ENCODE measurements around the gene HOXB1.
"Not testable (repeated sequence)": the region's sequence is repeated elsewhere in the genome, so short reads cannot be mapped to it uniquely, and the experiment has no call there.

The HOXB1 gene

DNA sequence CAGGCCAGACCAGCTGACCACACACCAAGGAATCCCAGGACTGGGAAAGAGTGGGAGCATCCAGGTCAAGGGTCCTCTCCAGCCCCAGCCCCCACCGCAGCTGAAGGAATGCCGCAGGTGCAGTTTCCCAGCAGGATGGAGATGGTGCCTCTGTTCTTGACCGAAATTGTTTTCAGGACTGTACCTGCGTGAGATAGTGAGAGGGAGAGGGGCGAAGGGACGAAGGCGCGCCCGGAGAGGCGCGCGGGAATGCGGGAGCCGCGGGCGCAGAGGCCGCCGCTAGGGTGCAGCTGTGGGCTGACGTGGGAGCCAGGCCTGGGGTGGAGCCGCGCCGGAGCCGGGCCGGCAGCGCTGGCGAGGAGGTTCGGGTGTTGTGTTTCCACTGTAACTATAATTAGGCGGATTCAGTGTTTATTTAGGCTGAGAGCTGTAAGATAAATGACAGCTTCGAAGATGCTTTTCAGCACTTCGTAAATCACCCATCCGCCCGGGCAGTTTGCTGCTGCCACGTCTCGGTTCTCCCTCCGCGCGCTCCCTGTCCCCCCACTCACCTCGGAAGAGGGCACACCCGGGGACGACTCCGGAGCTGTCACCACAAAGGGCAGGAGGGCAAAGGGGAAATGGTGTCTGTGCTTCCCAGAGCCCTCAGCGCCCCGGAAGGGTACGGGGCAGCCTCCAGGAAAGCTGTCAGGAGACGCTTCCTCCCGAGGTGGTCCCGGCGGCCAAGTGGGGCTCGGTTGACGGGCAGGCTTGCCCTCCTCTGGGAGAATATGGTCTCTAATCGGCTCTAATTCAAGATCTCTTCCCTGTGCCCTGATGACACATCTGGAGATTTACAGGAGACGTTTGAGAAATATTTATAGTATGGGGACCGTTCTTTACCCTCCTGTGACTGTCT lies 38.2 kb downstream of the HOXB1 start:
- DNase-seq = peak; percentile 52

DNA sequence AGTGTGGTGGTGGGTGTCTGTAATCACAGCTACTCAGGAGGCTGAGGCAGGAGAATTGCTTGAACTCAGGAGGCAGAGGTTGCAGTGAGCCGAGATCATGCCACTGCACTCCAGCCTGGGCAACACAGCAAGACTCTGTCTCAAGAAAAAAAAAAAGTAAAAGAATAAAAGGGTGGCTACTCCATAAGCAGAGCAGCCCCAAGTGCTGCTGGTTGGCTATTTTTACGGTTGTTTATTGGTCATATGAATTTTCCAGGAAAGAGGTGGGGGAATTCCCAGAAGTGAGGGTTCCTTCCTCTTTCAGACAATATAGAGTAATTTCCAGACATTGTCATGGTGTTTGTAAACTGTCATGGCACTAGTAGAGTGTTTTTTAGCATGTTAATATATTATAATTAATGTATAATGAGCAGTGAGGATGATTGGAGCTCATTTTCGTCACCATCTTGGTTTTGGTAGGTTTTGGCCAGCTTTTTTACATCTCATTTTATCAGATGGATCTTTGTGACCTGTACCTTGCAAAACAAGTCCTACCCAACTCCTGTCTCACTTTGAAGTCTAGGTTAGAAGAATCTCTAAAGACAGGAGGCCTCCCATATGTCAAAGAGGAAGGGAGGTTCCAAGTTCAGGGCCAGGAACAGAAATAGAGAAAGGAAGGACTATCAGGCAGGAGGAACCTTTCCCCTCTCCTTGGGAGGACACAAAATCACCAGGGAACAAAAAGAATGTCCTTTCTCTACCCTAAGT lies 39.1 kb downstream of the HOXB1 start:
- DNase-seq = peak; percentile 90

DNA sequence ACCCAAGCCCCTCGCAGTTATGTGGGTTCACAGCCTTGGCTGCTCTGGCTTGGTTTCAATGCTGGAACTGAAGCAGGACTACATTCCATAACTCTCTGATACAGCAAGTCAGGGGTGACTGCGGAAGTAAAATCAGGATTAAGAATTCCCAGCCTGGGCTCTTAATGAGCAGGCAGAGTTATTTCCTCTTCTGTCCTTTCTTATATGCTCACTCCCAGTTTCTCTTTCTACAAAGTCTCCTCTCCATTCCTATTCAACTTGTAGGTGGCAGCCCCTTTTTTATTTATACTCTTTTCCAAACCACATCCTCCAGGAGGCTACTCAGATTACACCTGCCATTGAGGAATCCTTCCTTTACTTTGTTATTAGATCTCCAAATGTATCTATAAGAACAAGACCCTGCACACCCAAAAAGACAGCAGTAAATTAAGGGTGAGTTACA lies 40.3 kb downstream of the HOXB1 start:
- DNase-seq = peak; percentile 30

DNA sequence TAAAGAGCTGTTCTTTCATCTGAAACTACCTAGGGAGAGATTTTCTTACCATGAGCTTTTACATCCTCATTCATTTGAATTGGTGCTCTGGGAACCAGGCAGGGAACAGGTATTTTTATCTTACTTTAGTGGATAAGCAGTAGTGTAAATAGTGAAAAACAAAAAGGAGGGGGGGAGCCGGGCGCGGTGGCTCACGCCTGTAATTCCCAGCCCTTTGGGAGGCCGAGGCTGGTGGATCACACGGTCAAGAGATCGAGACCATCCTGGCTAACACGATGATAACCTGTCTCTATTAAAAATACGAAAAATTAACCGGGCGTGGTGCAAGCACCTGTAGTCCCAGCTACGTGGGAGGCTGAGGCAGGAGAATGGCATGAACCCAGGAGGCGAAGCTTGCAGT lies 41.0 kb downstream of the HOXB1 start:
- DNase-seq = no peak

DNA sequence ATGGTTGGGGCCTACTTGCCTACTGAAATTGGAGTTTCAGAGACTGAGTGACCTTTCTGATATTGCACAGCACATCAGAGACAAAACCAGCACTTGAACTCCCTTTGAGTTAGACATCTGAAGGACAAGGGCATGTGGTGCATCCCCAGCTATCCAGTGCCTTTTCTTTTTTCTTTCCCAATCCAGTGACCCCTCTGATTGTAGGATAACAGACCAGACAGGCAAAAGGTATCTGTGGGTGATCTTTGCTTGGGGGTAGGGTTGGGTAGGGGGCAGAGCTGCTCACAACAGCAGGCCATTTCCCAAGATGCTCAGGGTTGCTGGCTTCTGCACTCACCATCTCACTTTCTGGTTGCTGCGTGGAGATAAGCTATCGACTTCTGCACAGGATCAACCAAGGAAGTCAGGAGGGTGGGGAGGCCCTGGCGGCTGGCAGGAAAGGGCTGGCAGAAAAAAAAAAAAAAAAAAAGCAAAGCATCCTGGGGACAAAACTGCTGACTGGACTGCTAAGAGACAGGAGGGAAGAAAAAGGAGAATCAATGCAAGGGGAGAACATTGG lies 42.2 kb downstream of the HOXB1 start:
- DNase-seq = no peak

DNA sequence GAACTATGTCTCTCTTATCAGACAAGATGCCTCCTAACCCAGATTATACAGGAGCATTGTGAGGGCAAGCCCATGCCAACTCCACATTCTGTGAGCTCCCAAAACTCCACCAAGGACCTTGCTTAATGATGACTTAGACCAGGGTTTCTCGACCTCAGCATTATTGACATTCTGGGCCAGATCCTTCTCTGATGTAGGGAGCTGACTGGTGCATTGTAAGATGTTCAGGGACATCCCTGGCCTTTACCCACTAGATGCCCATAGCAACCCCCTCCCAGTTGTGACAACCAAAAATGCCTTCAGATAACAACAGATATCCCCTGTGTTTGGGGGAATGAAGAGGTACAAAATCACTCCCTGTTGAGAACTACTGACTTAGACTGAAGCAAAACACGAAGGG lies 43.6 kb downstream of the HOXB1 start:
- no peak for DNase-seq

DNA sequence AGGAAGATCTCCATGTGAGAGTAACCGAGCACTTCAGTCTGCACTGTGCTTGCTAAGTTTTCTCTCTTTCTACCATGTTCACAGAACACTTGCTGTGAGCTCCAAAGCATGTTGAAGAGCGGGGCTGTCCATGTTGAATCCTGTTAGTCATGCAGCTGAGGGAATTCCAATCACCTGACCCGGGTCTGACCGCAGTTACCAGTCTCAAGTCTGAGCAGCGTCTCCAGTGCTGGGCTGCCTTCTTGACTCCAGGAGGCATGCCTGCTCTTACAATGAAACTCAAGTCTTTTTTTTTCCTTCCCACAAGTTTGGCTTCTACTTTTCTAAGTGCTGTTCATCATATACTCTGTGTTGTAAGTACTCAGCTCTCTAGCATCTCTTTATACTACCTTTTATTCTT lies 44.3 kb downstream of the HOXB1 start:
- DNase-seq = no peak

DNA sequence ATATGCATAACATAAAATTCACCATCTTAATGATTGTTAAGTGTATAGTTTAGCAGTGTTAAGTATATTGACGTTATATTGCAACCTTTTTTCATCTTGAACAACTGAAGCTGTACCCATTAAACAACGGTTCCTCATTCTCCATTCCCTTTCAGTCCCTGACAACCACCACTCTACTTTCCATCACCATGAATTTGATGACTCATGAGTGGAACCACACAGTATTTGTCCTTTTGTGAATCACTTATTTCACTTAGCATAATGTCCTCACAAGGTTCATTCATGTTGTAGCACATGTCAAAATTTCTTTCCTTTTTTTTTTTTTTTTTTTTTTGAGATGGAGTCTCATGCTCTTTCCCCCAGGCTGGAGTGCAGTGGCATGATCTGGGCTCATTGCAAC lies 46.0 kb downstream of the HOXB1 start:
- DNase-seq = peak; percentile 74

DNA sequence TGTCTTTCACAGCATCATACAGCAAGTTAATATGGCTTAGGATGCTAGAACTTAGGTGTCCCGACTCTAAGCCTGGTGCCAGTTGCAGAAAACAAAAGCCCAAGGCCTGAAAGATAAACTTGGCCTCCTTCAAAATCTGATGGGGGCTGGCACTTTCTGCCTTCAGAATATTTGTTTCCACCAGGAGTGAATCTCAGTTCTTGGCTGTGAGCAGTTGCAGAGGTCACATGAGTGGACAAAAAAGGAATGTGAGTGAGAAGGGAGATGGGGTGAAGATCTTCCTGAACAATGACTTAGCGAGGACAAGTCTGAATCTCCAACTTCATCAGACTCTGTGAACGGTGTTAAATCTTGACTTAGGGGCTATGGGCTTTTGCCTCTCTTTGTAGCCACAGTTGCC lies 46.6 kb downstream of the HOXB1 start:
- DNase-seq = no peak

DNA sequence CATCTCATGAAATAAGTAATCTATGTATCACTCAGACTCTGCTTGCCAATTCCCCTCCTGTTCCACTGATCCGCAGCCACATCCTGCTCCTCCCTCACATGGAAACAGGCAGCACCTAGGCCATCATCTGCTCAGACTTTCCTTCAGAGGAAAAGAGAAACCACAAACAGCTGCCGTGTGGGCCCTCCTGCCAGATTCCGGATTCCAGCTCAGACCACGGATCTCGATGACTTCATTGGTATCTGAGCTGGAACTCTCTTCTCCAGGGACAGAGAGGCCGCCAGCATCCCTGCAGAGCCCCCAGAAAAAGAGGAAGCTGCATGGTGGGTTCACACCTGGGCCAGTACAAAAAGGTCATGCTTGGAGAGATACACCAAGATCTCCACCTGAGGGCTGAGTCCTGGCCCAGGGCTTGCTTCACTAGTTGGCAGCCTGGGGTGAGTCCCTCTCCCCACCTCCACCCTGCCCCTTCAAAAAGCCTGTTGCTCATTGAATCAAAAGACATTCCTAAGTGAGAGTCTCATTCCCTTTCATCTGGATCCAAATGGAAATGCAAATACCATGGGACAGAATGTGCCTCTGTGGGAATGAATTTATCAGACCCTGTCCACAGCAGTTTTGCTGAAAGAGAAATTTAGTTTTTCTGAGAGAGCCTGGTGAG lies 47.2 kb downstream of the HOXB1 start:
- DNase-seq = no peak

DNA sequence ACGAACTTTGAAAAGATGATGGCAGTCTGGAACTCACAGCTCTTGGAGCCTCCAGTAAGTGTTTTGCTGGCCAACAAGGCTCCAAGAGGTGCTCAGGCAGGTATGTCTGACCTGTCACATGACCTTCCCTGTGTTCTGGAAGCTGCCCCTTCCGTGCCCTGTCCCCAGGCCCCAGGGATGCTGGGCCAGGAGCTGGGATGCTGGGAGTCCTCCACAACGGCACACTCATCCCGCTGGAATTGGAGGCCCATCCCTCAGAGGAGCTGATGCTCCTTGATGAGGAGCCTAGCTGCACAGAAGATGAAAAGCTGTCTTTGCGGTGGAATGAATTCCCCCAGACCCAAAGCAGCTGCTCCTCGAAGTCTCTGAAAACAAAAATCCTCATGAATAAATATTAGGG lies 47.8 kb downstream of the HOXB1 start:
- DNase-seq = no peak

DNA sequence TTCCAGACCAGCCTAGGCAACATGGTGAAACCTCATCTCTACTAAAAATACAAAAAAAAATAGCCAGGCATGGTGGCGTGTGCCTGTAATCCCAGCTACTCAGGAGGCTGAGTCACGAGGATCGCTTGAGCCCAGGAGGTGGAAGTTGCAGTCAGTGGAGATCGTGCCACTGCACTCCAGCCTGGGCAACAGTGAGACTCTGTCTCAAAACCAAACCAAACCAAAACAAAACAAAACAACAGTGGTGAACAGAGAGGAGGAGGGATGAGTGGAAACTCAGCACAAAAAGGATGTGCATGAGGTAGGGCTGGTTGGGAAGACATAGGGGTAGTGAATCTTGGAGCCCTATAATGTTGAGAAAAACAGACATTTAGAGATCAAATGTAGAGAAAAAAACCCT lies 48.5 kb downstream of the HOXB1 start:
- not testable (repeated sequence) for DNase-seq

DNA sequence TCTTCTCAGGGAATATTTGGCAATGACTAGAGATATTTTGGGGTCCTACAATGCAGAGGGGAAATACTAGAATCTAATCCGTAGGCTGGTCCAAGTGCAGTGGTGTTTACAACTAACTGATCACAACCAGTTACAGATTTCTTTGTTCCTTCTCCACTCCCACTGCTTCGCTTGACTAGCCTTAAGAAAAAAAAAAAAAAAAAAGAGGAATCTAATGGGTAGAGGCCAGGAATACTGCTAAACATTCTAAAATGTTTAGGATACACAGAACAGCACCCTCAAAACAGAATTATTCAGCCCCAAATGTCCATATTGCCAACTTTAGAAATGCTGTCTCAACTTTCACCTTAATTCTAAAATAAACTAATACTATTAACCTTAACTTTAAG lies 51.8 kb downstream of the HOXB1 start:
- no peak for DNase-seq

All from suppressor macrophage treated with lipopolysaccharide for 4 hours (primary cell).